GM18505 (cell line): ENCODE data around the gene TAX1BP1.

ENCODE experiments used
- ATAC-seq: cut with Tn5 transposase; IDR thresholded peaks from one replicate; pipeline ENCODE4 v1.9.1; 2021; ENCODE audit not compliant: unreplicated experiment
- POLR2A ChIP-seq: IDR thresholded peaks from 4 replicates; pipeline ENCODE4 v1.6.1; 2011; ENCODE audit warnings: borderline replicate concordance; ENCODE audit not compliant: insufficient read depth, insufficient read length; ENCODE audit errors: extremely low read depth

TAX1BP1 gene

GRCh38 chr7:27822245-27822644, 82.3 kb downstream of the TAX1BP1 start:
- ATAC-seq: no peak
- no peak for TF ChIP-seq POLR2A

GRCh38 chr7:27825891-27826290, 85.9 kb downstream of the TAX1BP1 start:
- no peak for ATAC-seq
- no peak for TF ChIP-seq POLR2A

GRCh38 chr7:27826357-27826756, 86.4 kb downstream of the TAX1BP1 start:
- no peak for ATAC-seq
- no peak for TF ChIP-seq POLR2A

GRCh38 chr7:27834179-27834921, 94.4 kb downstream of the TAX1BP1 start:
- no peak for ATAC-seq
- no peak for TF ChIP-seq POLR2A

GRCh38 chr7:27835376-27835775, 95.4 kb downstream of the TAX1BP1 start:
- ATAC-seq: no peak

GRCh38 chr7:27836536-27836935, 96.6 kb downstream of the TAX1BP1 start:
- ATAC-seq: no peak
- no peak for TF ChIP-seq POLR2A

More at GRCh38 chr7:27835376-27835775, 95.4 kb downstream of the TAX1BP1 start:
- TF ChIP-seq POLR2A: no peak

GRCh38 chr7:27839099-27839498, 99.1 kb downstream of the TAX1BP1 start:
- ATAC-seq: no peak
- no peak for TF ChIP-seq POLR2A

GRCh38 chr7:27840313-27840712, 100.4 kb downstream of the TAX1BP1 start:
- no peak for ATAC-seq
- no peak for TF ChIP-seq POLR2A

- no peak for TF ChIP-seq POLR2A
- ATAC-seq: no peak
Observed at GRCh38 chr7:27840760-27841364, 100.9 kb downstream of the TAX1BP1 start.

- ATAC-seq: no peak
- TF ChIP-seq POLR2A: no peak
Observed at GRCh38 chr7:27842094-27842692, 102.2 kb downstream of the TAX1BP1 start.

GRCh38 chr7:27842851-27843250, 102.9 kb downstream of the TAX1BP1 start:
- TF ChIP-seq POLR2A: no peak

GRCh38 chr7:27843584-27844305, 103.8 kb downstream of the TAX1BP1 start:
- no peak for TF ChIP-seq POLR2A
- ATAC-seq: no peak

More at GRCh38 chr7:27842851-27843250, 102.9 kb downstream of the TAX1BP1 start:
- no peak for ATAC-seq

GRCh38 chr7:27846388-27846787, 106.4 kb downstream of the TAX1BP1 start:
- no peak for TF ChIP-seq POLR2A
- no peak for ATAC-seq
